Measurements from ENCODE around the gene NECAB2.

GRCh38 chr16:84034516-84034915, 66.5 kb downstream of the NECAB2 start:
- no peak for TF ChIP-seq POLR2A (IDR thresholded peaks at IDR 0.05)
- TF ChIP-seq CTCF (IDR thresholded peaks at IDR 0.05): no peak

All from prostate gland (tissue), 2 donors.